ENCODE data around the gene HTR1D. TPM values are rescaled to one million over a fixed set of nuclear protein-coding genes. Genes with fewer than 3 reads are reported as not detected.
A peak's percentile ranks its signal among the peaks of the same experiment; 100 is the strongest.

Gene HTR1D
- total RNA-seq, 1 experiment from 2014 or later, result 3.5 TPM

DNA sequence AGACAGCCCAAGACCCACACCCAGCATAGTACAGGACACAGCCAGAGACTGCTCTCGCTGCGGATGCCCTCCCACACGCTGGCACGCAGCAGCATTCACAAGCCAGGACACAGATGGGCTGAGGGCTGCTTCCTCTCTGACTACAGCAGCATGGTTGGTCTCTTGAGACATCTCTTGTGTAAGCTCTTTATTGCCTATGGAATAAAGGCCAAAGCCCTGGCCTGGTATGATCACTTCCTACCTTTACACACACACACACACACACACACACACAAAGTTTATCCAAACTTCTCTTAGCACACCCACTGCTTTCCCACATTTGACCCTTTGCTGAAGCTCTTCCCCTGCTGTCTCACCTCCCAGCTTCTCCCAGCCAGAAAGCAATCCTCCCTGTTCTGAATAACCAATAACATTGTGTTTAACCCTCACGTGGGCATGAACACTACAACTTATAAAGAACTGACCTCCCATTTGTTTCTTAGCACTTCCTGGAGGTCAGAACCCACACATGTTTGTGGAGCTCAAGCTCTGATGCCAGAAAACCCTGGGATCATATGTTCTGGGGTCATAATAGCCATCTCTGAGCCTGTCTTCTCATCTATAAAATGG is 47.5 kb downstream of the HTR1D start:
- peaks cover 8 to 26% of the 10 kb centered on the region in 2 experiments for H3K4me1 ChIP-seq (ENCODE audit: control insufficient read depth in 1 of 2, insufficient read depth in 2 of 2, low read length in 2 of 2)
- peaks cover 30% of the 10 kb centered on the region for H3K79me2 ChIP-seq (ENCODE audit: insufficient read depth, low read length)
- H3K27me3 ChIP-seq (ENCODE audit: insufficient read depth, low read length), result no peaks in the 10 kb centered on the region
- H3K36me3 ChIP-seq (ENCODE audit: control insufficient read depth in 1 of 2, insufficient read depth in 2 of 2, low read length in 2 of 2), result no peaks in the 10 kb centered on the region
- peak overlapping the region; percentile 80 for H3K4me2 ChIP-seq (ENCODE audit: low read length)
- peak; percentile 77 for TF ChIP-seq POLR2A (IDR thresholded peaks at IDR 0.05; ENCODE audit: borderline replicate concordance, extremely low read depth, insufficient read depth, insufficient read length)
- TF ChIP-seq CBX3 (IDR thresholded peaks at IDR 0.05; ENCODE audit: low read depth), result peak; percentile 21; the same call in 1 of the 2 replicates
- TF ChIP-seq, protein P1, sequence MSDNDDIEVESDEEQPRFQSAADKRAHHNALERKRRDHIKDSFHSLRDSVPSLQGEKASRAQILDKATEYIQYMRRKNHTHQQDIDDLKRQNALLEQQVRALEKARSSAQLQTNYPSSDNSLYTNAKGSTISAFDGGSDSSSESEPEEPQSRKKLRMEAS (IDR thresholded peaks at IDR 0.05), result peak; percentile 11; the same call in 1 of the 2 replicates
- peak; percentile 37; the same call in 1 of the 2 replicates for TF ChIP-seq SIN3A (IDR thresholded peaks at IDR 0.05; ENCODE audit: low read depth)
- peak; percentile 22; the same call in 1 of the 2 replicates for TF ChIP-seq SP1 (IDR thresholded peaks at IDR 0.05; ENCODE audit: low read depth)
- TF ChIP-seq, protein P2, sequence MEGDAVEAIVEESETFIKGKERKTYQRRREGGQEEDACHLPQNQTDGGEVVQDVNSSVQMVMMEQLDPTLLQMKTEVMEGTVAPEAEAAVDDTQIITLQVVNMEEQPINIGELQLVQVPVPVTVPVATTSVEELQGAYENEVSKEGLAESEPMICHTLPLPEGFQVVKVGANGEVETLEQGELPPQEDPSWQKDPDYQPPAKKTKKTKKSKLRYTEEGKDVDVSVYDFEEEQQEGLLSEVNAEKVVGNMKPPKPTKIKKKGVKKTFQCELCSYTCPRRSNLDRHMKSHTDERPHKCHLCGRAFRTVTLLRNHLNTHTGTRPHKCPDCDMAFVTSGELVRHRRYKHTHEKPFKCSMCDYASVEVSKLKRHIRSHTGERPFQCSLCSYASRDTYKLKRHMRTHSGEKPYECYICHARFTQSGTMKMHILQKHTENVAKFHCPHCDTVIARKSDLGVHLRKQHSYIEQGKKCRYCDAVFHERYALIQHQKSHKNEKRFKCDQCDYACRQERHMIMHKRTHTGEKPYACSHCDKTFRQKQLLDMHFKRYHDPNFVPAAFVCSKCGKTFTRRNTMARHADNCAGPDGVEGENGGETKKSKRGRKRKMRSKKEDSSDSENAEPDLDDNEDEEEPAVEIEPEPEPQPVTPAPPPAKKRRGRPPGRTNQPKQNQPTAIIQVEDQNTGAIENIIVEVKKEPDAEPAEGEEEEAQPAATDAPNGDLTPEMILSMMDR (IDR thresholded peaks at IDR 0.05 in 2 of 3, conservative IDR thresholded peaks at IDR 0.05 in 1 of 3; ENCODE audit: borderline replicate concordance in 1 of 3, insufficient read depth in 1 of 3, low read depth in 2 of 3, low read length in 2 of 3), result no peak
- peak; percentile 59; the same call in 1 of the 2 replicates for TF ChIP-seq POLR2AphosphoS5 (IDR thresholded peaks at IDR 0.05; ENCODE audit: low read depth, low read length)
- TF ChIP-seq, protein P3, sequence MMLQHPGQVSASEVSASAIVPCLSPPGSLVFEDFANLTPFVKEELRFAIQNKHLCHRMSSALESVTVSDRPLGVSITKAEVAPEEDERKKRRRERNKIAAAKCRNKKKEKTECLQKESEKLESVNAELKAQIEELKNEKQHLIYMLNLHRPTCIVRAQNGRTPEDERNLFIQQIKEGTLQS (IDR thresholded peaks at IDR 0.05), result no peak
- H2AFZ ChIP-seq (ENCODE audit: low read depth, low read length, poor library complexity, severe bottlenecking), result peak overlapping the region; percentile 22
- H3K9me2 ChIP-seq (ENCODE audit: insufficient read depth), result 0 out of 2 replicates have a peak, but pooled peaks cover 4% of the 10 kb centered on the region
- H3K9me3 ChIP-seq (ENCODE audit: control insufficient read depth in 1 of 2, insufficient read depth in 1 of 2, low read depth in 1 of 2, low read length in 2 of 2), result no peaks in the 10 kb centered on the region
- H4K20me1 ChIP-seq (ENCODE audit: insufficient read depth), result peaks cover 9% of the 10 kb centered on the region; the same call in 1 of the 2 replicates
- BruUV-seq (replicated peaks), result no TSS peak
- peak; percentile 64 for DNase-seq (ENCODE audit: low read depth, low spot score)
- ChIA-PET POLR2A (interaction anchor here (0.7 to 2.8 kb wide), 6 partner anchors 10 to 174 kb away, joined by 3 to 19 read pairs (median 4); partner anchors contain the start of gene HNRNPR), CTCF (interaction anchor here (1.4 to 3.6 kb wide), 4 partner anchors 9 to 70 kb away, joined by 3 to 22 read pairs (median 6); no protein-coding TSS in a partner anchor), RAD21 (ENCODE audit: low non-redundant PET in 1 of 2, low total read pairs in 2 of 2, uncharacterized antibody in 2 of 2, unreplicated experiment in 2 of 2) (interaction anchor here (0.6 to 1.6 kb wide), 2 partner anchors 14 to 47 kb away, joined by 4 to 6 read pairs; partner anchors contain the start of gene HTR1D (in 1 of the 2))
- intact Hi-C loops (cut with micrococcal nuclease), result loop anchor here (5.0 kb wide), 1 partner anchor 68 kb away; no protein-coding TSS in a partner anchor
- peak overlapping the region; percentile 93 for H3K9ac ChIP-seq (ENCODE audit: low read length)
- H3K4me3 ChIP-seq (replicated peaks in 1 of 2; ENCODE audit: low read depth in 1 of 2, low read length in 2 of 2), result peak overlapping the region; percentile 86 to 89
- peak; percentile 53 for ATAC-seq
- peak overlapping the region; percentile 75 for H3K27ac ChIP-seq (ENCODE audit: low read depth, low read length)
